T47D (cell line): ENCODE data around the gene IL1R2.
A peak's percentile ranks its signal among the peaks of the same experiment; 100 is the strongest.

Experiments used
- DNase-seq, 2 experiments: peaks; one replicate each; pipeline versions ENCODE4 v3.0.0 to v3.0.0-alpha.2; 2011 to 2012; ENCODE audit warnings: low read depth in 1 of 2, low spot score in 1 of 2
- JUND ChIP-seq: IDR thresholded peaks from 2 replicates; pipeline ENCODE4 v1.6.1; 2012; ENCODE audit warnings: low read depth
- in situ Hi-C: cut with HindIII; loops from 2 replicates; pipeline ENCODE4 v1.10.0; 2016; ENCODE audit warnings: low sequenced_read_pairs, low pct_unique_long_range_greater_than_20kb

The IL1R2 gene

GRCh38 chr2:102021779-102022178 lies 30.0 kb downstream of the IL1R2 start:
- in situ Hi-C loops: no loop called here
- no peak for DNase-seq
- no peak for TF ChIP-seq JUND

GRCh38 chr2:102022884-102023539 lies 31.3 kb downstream of the IL1R2 start:
- in situ Hi-C loops: no loop called here
- no peak for DNase-seq
- TF ChIP-seq JUND: no peak

GRCh38 chr2:102024410-102024809 lies 32.6 kb downstream of the IL1R2 start:
- TF ChIP-seq JUND: no peak
- no peak for DNase-seq
- in situ Hi-C loops: no loop called here

- no peak for DNase-seq
- TF ChIP-seq JUND: no peak
- in situ Hi-C loops: no loop called here
Observed at GRCh38 chr2:102025016-102025501, 33.3 kb downstream of the IL1R2 start.

GRCh38 chr2:102025583-102026267 lies 34.0 kb downstream of the IL1R2 start:
- DNase-seq: no peak
- in situ Hi-C loops: no loop called here
- TF ChIP-seq JUND: no peak

- no peak for TF ChIP-seq JUND
- DNase-seq: no peak
- in situ Hi-C loops: no loop called here
Observed at GRCh38 chr2:102027036-102027980, 35.5 kb downstream of the IL1R2 start.

GRCh38 chr2:102028470-102028869 lies 36.7 kb downstream of the IL1R2 start:
- in situ Hi-C loops: no loop called here
- DNase-seq: no peak
- TF ChIP-seq JUND: no peak

GRCh38 chr2:102029405-102029804 lies 37.6 kb downstream of the IL1R2 start:
- no peak for DNase-seq
- TF ChIP-seq JUND: no peak
- in situ Hi-C loops: no loop called here

GRCh38 chr2:102029952-102030351 lies 38.2 kb downstream of the IL1R2 start:
- in situ Hi-C loops: no loop called here
- DNase-seq: no peak
- TF ChIP-seq JUND: no peak

- no peak for DNase-seq
- in situ Hi-C loops: no loop called here
- no peak for TF ChIP-seq JUND
Observed at GRCh38 chr2:102030502-102030854, 38.7 kb downstream of the IL1R2 start.

GRCh38 chr2:102030855-102031527 lies 39.2 kb downstream of the IL1R2 start:
- in situ Hi-C loops: no loop called here

GRCh38 chr2:102032368-102033030 lies 40.7 kb downstream of the IL1R2 start:
- peak; percentile 7 to 79 for DNase-seq
- TF ChIP-seq JUND: peak; percentile 79
- in situ Hi-C loops: no loop called here

More at GRCh38 chr2:102030855-102031527, 39.2 kb downstream of the IL1R2 start:
- no peak for TF ChIP-seq JUND
- no peak for DNase-seq
